Endothelial cell of umbilical vein (primary cell): Measurements from ENCODE around the gene SRRM4. TPM values are rescaled to one million over a fixed set of nuclear protein-coding genes. Genes with fewer than 3 reads are reported as not detected.

ENCODE experiments used
- BruUV-seq: library from RNA; stranded (reverse); fragments of 400-500 nt; replicated peaks from 2 replicates; lab custom pipeline; 2021; lab: Mats Ljungman, UMichigan
- CTCF ChIA-PET: fragments of 300-600, 350-600 bp; sonication (Branson Sonifier 250); formaldehyde crosslinking; loops from one replicate; lab custom pipeline; 2021; ENCODE audit warnings: antibody characterized with exemption, inconsistent platforms; lab: Charles Lee
- POLR2A ChIA-PET: fragments of 300-600, 350-600 bp; sonication (Branson Sonifier 250); formaldehyde crosslinking; loops from one replicate; lab custom pipeline; 2021; ENCODE audit warnings: antibody characterized with exemption, inconsistent platforms; lab: Charles Lee
- DNase-seq: peaks from one replicate; pipeline ENCODE4 v3.0.0-alpha.2; 2011; ENCODE audit warnings: low read depth, low spot score
- FAIRE-seq: peaks from 2 replicates; lab custom pipeline; 2011; peaks lifted over from hg19 to GRCh38; lab: Jason Lieb, UNC
- H2AFZ ChIP-seq: 2 replicates; pipeline ENCODE4 v1.6.0; 2012; ENCODE audit warnings: low read depth, low read length, control low read depth, inconsistent platforms
- H3K27ac ChIP-seq: 2 replicates; pipeline ENCODE4 v1.5.1; 2011; ENCODE audit warnings: low read depth, mild to moderate bottlenecking, control low read depth, low read length, moderate library complexity; ENCODE audit not compliant: insufficient read depth
- H3K27me3 ChIP-seq, 2 experiments: 2 replicates each; pipeline versions ENCODE4 v1.6.0 to v1.6.1; 2011; ENCODE audit warnings: low read length in 2 of 2, mixed read lengths in 1 of 2; ENCODE audit not compliant: control insufficient read depth in 2 of 2, insufficient read depth in 2 of 2
- H3K36me3 ChIP-seq, 2 experiments: 2 replicates in 1 of 2; 3 replicates in 1 of 2; pipeline ENCODE4 v1.5.1; 2011; ENCODE audit warnings: low read length in 2 of 2, mild to moderate bottlenecking in 1 of 2, moderate library complexity in 1 of 2; ENCODE audit not compliant: control insufficient read depth in 2 of 2, insufficient read depth in 2 of 2; ENCODE audit errors: extremely low read depth in 1 of 2
- H3K4me1 ChIP-seq: 3 replicates; pipeline ENCODE4 v1.5.1; 2011; ENCODE audit warnings: mild to moderate bottlenecking, low read length; ENCODE audit not compliant: control insufficient read depth, insufficient read depth; ENCODE audit errors: extremely low read depth
- H3K4me2 ChIP-seq: 2 replicates; pipeline ENCODE4 v1.6.1; 2011; ENCODE audit warnings: low read length, control low read depth, mixed read lengths; ENCODE audit not compliant: insufficient read depth
- H3K4me3 ChIP-seq, 3 experiments: fragments of 200-600 bp in 1 of 3; sonication (generic), shearing (Covaris generic) in 1 of 3; replicated peaks in 1 of 3; 2 replicates each; pipeline ENCODE4 v1.5.1; 2011 to 2016; ENCODE audit warnings: control low read depth in 3 of 3, low read length in 3 of 3, mild to moderate bottlenecking in 2 of 3, inconsistent platforms in 1 of 3, low read depth in 1 of 3, moderate library complexity in 1 of 3; ENCODE audit not compliant: insufficient read depth in 1 of 3
- H3K79me2 ChIP-seq: 2 replicates; pipeline ENCODE4 v1.6.0; 2012; ENCODE audit warnings: low read length, inconsistent platforms; ENCODE audit not compliant: control insufficient read depth, insufficient read depth
- H3K9ac ChIP-seq: replicated peaks from 2 replicates; pipeline ENCODE3; 2011; ENCODE audit warnings: low read length, control low read depth; ENCODE audit not compliant: insufficient read depth; ENCODE audit errors: extremely low read depth
- H3K9me1 ChIP-seq: replicated peaks from 3 replicates; pipeline ENCODE4 v1.6.0; 2011; ENCODE audit warnings: mild to moderate bottlenecking, low read length; ENCODE audit not compliant: control insufficient read depth, insufficient read depth; ENCODE audit errors: extremely low read depth
- H3K9me3 ChIP-seq: replicated peaks from 2 replicates; pipeline ENCODE4 v1.5.1; 2012; ENCODE audit warnings: low read length, inconsistent platforms; ENCODE audit not compliant: control insufficient read depth, insufficient read depth
- H4K20me1 ChIP-seq: replicated peaks from 2 replicates; pipeline ENCODE3; 2011; ENCODE audit warnings: mild to moderate bottlenecking, low read length; ENCODE audit not compliant: control insufficient read depth, insufficient read depth; ENCODE audit errors: extremely low read depth
- CTCF ChIP-seq, 2 donors: IDR thresholded peaks; 1 replicate in 1 of 2; 2 replicates in 1 of 2; pipeline ENCODE4 v1.5.1; 2011; ENCODE audit warnings: low read length in 2 of 2, mild to moderate bottlenecking in 2 of 2, moderate library complexity in 2 of 2, control low read depth in 1 of 2, inconsistent platforms in 1 of 2, low read depth in 1 of 2; ENCODE audit not compliant: insufficient read depth in 1 of 2; ENCODE audit errors: extremely low read depth in 1 of 2
- EZH2 ChIP-seq: IDR thresholded peaks from 2 replicates; pipeline ENCODE4 v1.6.1; 2012; ENCODE audit warnings: borderline replicate concordance, low read depth, mild to moderate bottlenecking, moderate library complexity, low read length, inconsistent platforms; ENCODE audit not compliant: severe bottlenecking
- FOS ChIP-seq: IDR thresholded peaks from 2 replicates; pipeline ENCODE4 v1.6.1; 2011; ENCODE audit warnings: mild to moderate bottlenecking, low read length, moderate library complexity, borderline replicate concordance; ENCODE audit not compliant: insufficient read depth
- GATA2 ChIP-seq: IDR thresholded peaks from 2 replicates; pipeline ENCODE4 v1.7.0; 2011; ENCODE audit warnings: low read depth, mild to moderate bottlenecking, moderate library complexity, mixed read lengths, low read length; ENCODE audit not compliant: insufficient read length, insufficient read depth
- JUN ChIP-seq: IDR thresholded peaks from 2 replicates; pipeline ENCODE4 v1.6.1; 2011; ENCODE audit warnings: borderline replicate concordance, low read depth; ENCODE audit not compliant: insufficient read length, insufficient read depth
- MAX ChIP-seq: IDR thresholded peaks from 2 replicates; pipeline ENCODE4 v1.6.1; 2011; ENCODE audit not compliant: insufficient read depth, insufficient read length
- MYC ChIP-seq: IDR thresholded peaks from one replicate; pipeline ENCODE4 v1.6.1; 2011; ENCODE audit warnings: mild to moderate bottlenecking, low read depth, low read length
- POLR2AphosphoS5 ChIP-seq: IDR thresholded peaks from 2 replicates; pipeline ENCODE4 v1.6.1; 2012; ENCODE audit warnings: low read depth, mild to moderate bottlenecking, control low read depth, low read length, moderate library complexity; ENCODE audit not compliant: insufficient read depth
- dilution Hi-C: fragments of 300-500 bp; cut with MboI; formaldehyde crosslinking; loops from one replicate; pipeline ENCODE4 v1.15.0; 2019; ENCODE audit warnings: low sequenced_read_pairs; ENCODE audit not compliant: extremely low pct_ligation_motif_present
- intact Hi-C: fragments of 100-400 bp; cut with micrococcal nuclease; formaldehyde crosslinking; loops from one replicate; pipeline ENCODE4 v1.10.0; 2022
- polyA plus RNA-seq, 4 experiments: library from polyadenylated mRNA; depleted of rRNA in 3 of 4; stranded (reverse) in 3 of 4; unstranded in 1 of 4; fragments of >200 nt; gene quantifications; 2 replicates each; pipeline versions ENCODE4 v1.2.1 to v1.2.3, GENCODE V29; 2011 to 2012; ENCODE audit warnings: missing spikeins in 1 of 4
- total RNA-seq: library from RNA; stranded (reverse); gene quantifications from 2 replicates; pipeline ENCODE4 v1.2.3, GENCODE V29; 2021

Gene SRRM4
- total and polyA plus RNA-seq, 2 donors (not counting 3 experiments of a cell fraction or from before 2014, with no cell fraction given) = not detected

DNA sequence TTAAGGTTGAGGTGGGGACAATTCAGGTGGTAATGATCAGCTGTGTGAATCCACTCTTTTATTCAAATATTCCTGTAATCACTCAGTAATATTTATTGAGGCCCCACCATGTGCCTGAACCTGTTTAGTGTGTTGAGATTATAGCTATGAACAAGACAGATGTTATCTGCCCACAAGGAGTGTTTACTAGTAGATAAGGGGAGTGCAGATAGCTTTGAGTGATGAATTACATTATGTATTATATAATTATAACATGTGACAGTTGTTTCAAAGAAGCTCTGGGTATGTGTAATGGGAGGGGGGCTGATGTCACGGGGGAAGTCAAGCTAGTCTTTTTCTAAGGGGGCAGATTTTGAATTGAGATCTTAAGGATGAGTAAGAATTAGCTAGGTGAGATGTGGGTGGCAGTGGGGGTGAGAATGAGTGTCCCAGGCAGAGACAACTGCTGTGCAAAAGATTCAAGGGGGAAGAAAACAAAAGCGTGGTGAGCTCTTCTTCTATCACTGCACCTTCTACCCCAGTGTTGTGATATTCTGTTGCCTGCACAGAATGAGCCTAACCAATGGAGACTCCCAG is 21.3 kb upstream of the SRRM4 start:
- H3K4me2 ChIP-seq = no peak overlapping the region
- H3K27me3 ChIP-seq = no peaks in the 10 kb centered on the region
- H3K4me1 ChIP-seq = no peaks in the 10 kb centered on the region
- BruUV-seq = no TSS peak
- H3K27ac ChIP-seq = no peak overlapping the region
- FAIRE-seq (no peak), DNase-seq (no peak)
- ChIA-PET CTCF (no interaction called here), POLR2A (no interaction called here)
- no peaks in the 10 kb centered on the region for H3K36me3 ChIP-seq
- no peak overlapping the region for H3K9ac ChIP-seq
- H3K9me3 ChIP-seq = peaks cover 2% of the 10 kb centered on the region
- TF ChIP-seq MAX = no peak
- TF ChIP-seq FOS = no peak
- TF ChIP-seq GATA2 = no peak
- no peak for TF ChIP-seq POLR2AphosphoS5
- H3K79me2 ChIP-seq = no peaks in the 10 kb centered on the region
- H4K20me1 ChIP-seq = no peaks in the 10 kb centered on the region
- no peak overlapping the region for H3K4me3 ChIP-seq
- no peaks in the 10 kb centered on the region for H3K9me1 ChIP-seq
- dilution Hi-C loops = no loop called here
- H2AFZ ChIP-seq = no peak overlapping the region
- intact Hi-C loops = no loop called here

- H3K36me3 ChIP-seq = no peaks in the 10 kb centered on the region
- no peak overlapping the region for H3K9ac ChIP-seq
- H3K9me3 ChIP-seq = peaks cover 2% of the 10 kb centered on the region
- H3K27ac ChIP-seq = no peak overlapping the region
- H2AFZ ChIP-seq = no peak overlapping the region
- DNase-seq (no peak), FAIRE-seq (no peak)
- H3K4me2 ChIP-seq = no peak overlapping the region
- POLR2A ChIA-PET = no interaction called here
- H3K9me1 ChIP-seq = no peaks in the 10 kb centered on the region
- H3K27me3 ChIP-seq = no peaks in the 10 kb centered on the region
- no peaks in the 10 kb centered on the region for H3K4me1 ChIP-seq
- CTCF ChIA-PET = no interaction called here
- BruUV-seq = no TSS peak
- intact Hi-C loops (no loop called here), dilution Hi-C loops (no loop called here)
- TF ChIP-seq MYC = no peak
- TF ChIP-seq EZH2 = no peak
- TF ChIP-seq FOS = no peak
- no peak for TF ChIP-seq MAX
- no peak for TF ChIP-seq JUN
- TF ChIP-seq CTCF (IDR thresholded peaks at IDR 0.05; ENCODE audit: extremely low read depth in 1 of 2, insufficient read depth in 1 of 2, low read depth in 1 of 2, low read length in 2 of 2) = no peak
- H3K4me3 ChIP-seq = no peak overlapping the region
- H3K79me2 ChIP-seq = no peaks in the 10 kb centered on the region
- no peaks in the 10 kb centered on the region for H4K20me1 ChIP-seq
Observed at GRCh38 chr12:118960865-118961264, 20.5 kb upstream of the SRRM4 start.
